A549 (cell line): ENCODE data around the gene ADCK2.

Source experiments
- CHD2 ChIP-seq: fragments of 150-350 bp; IDR thresholded peaks from 2 replicates; pipeline ENCODE4 v1.6.1; 2014; ENCODE audit warnings: low read length; ENCODE audit not compliant: partially characterized antibody
- RCOR1 ChIP-seq: fragments of 150-350 bp; IDR thresholded peaks from 2 replicates; pipeline ENCODE4 v1.6.1; 2014; ENCODE audit warnings: antibody characterized with exemption, low read length, low read depth
- TP53 ChIP-seq: fragments of 250-450 bp; sonication (Bioruptor Pico); IDR thresholded peaks from 2 replicates; pipeline ENCODE4 v1.5.0; 2021; ENCODE audit warnings: mild to moderate bottlenecking, moderate library complexity
- TF ChIP-seq, protein P1 (sequence below): IDR thresholded peaks from 2 replicates; pipeline ENCODE4 v1.6.1; 2012
- TF ChIP-seq, protein P2 (sequence below): fragments of >200 bp; sonication (Bioruptor Twin); formaldehyde crosslinking; IDR thresholded peaks from 3 replicates; pipeline ENCODE4 v1.5.1; 2016

DNA sequence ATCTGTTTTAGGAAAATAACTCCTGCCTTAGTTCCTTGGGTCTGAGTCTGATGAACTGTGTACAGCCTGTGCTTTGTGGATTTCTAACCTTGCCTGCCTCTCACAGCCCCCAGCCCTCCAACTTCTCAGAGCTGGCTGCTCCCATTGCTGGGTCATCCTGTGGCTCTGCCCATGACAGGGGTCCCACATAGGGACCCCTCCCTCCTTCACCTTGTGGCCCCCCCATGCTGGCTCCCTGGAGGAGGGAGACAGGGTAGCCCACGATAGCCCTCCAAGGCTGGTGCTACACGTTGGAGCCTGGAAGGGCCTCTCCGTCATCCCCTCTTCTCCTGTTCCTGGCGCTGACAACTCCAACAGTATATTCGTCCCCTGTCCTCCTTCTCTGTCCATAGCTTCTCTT lies 29.3 kb upstream of the ADCK2 start:
- no peak for TF ChIP-seq CHD2
- TF ChIP-seq, protein P1, sequence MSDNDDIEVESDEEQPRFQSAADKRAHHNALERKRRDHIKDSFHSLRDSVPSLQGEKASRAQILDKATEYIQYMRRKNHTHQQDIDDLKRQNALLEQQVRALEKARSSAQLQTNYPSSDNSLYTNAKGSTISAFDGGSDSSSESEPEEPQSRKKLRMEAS, result no peak
- TF ChIP-seq, protein P2, sequence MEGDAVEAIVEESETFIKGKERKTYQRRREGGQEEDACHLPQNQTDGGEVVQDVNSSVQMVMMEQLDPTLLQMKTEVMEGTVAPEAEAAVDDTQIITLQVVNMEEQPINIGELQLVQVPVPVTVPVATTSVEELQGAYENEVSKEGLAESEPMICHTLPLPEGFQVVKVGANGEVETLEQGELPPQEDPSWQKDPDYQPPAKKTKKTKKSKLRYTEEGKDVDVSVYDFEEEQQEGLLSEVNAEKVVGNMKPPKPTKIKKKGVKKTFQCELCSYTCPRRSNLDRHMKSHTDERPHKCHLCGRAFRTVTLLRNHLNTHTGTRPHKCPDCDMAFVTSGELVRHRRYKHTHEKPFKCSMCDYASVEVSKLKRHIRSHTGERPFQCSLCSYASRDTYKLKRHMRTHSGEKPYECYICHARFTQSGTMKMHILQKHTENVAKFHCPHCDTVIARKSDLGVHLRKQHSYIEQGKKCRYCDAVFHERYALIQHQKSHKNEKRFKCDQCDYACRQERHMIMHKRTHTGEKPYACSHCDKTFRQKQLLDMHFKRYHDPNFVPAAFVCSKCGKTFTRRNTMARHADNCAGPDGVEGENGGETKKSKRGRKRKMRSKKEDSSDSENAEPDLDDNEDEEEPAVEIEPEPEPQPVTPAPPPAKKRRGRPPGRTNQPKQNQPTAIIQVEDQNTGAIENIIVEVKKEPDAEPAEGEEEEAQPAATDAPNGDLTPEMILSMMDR, result no peak
- no peak for TF ChIP-seq RCOR1
- no peak for TF ChIP-seq TP53 (CRISPR knock-in tag)
